ENCODE measurements around the gene NELL2.

NELL2 gene

GRCh38 chr12:44716711-44717110 is 159.4 kb downstream of the NELL2 start:
- H3K27me3 Mint-ChIP-seq (ENCODE audit: low read depth) = no peaks in the 10 kb centered on the region
- no peaks in the 10 kb centered on the region for H3K36me3 Mint-ChIP-seq (ENCODE audit: low read depth)
- no peaks in the 10 kb centered on the region for H3K4me1 Mint-ChIP-seq
- TF ChIP-seq CTCF (IDR thresholded peaks at IDR 0.05; ENCODE audit: unreplicated experiment in 3 of 3) = no peak
- no peak overlapping the region for H3K4me3 Mint-ChIP-seq
- no peak overlapping the region for H3K27ac Mint-ChIP-seq
- peaks cover under 1% of the 10 kb centered on the region for H3K9me3 Mint-ChIP-seq

GRCh38 chr12:44711736-44712135 is 164.4 kb downstream of the NELL2 start:
- H3K4me3 Mint-ChIP-seq = no peak overlapping the region
- H3K4me1 Mint-ChIP-seq = no peaks in the 10 kb centered on the region
- no peak for TF ChIP-seq CTCF (IDR thresholded peaks at IDR 0.05; ENCODE audit: unreplicated experiment in 3 of 3)
- H3K27me3 Mint-ChIP-seq (ENCODE audit: low read depth) = no peaks in the 10 kb centered on the region
- H3K9me3 Mint-ChIP-seq = no peaks in the 10 kb centered on the region
- H3K36me3 Mint-ChIP-seq (ENCODE audit: low read depth) = no peaks in the 10 kb centered on the region
- H3K27ac Mint-ChIP-seq = no peak overlapping the region

- Mint-ChIP-seq H3K9me3 (no peaks in the 10 kb centered on the region), H3K36me3 (ENCODE audit: low read depth) (no peaks in the 10 kb centered on the region), H3K4me1 (no peaks in the 10 kb centered on the region), H3K27me3 (ENCODE audit: low read depth) (no peaks in the 10 kb centered on the region), H3K27ac (no peak overlapping the region), H3K4me3 (no peak overlapping the region)
- no peak for TF ChIP-seq CTCF (IDR thresholded peaks at IDR 0.05; ENCODE audit: unreplicated experiment in 3 of 3)
These were observed 166.9 kb downstream of the NELL2 start for GRCh38 chr12:44709166-44709565.

GRCh38 chr12:44708218-44708617 is 167.9 kb downstream of the NELL2 start:
- Mint-ChIP-seq H3K27ac (no peak overlapping the region), H3K36me3 (ENCODE audit: low read depth) (no peaks in the 10 kb centered on the region), H3K4me1 (no peaks in the 10 kb centered on the region), H3K27me3 (ENCODE audit: low read depth) (no peaks in the 10 kb centered on the region), H3K4me3 (no peak overlapping the region), H3K9me3 (no peaks in the 10 kb centered on the region)
- no peak for TF ChIP-seq CTCF (IDR thresholded peaks at IDR 0.05; ENCODE audit: unreplicated experiment in 3 of 3)

- no peak overlapping the region for H3K4me3 Mint-ChIP-seq
- no peak overlapping the region for H3K27ac Mint-ChIP-seq
- TF ChIP-seq CTCF (IDR thresholded peaks at IDR 0.05; ENCODE audit: unreplicated experiment in 3 of 3) = no peak
- H3K36me3 Mint-ChIP-seq (ENCODE audit: low read depth) = no peaks in the 10 kb centered on the region
- H3K9me3 Mint-ChIP-seq = no peaks in the 10 kb centered on the region
- H3K4me1 Mint-ChIP-seq = no peaks in the 10 kb centered on the region
- no peaks in the 10 kb centered on the region for H3K27me3 Mint-ChIP-seq (ENCODE audit: low read depth)
These were observed 172.8 kb downstream of the NELL2 start for GRCh38 chr12:44703182-44703910.

GRCh38 chr12:44697511-44697910 is 178.6 kb downstream of the NELL2 start:
- no peaks in the 10 kb centered on the region for H3K27me3 Mint-ChIP-seq (ENCODE audit: low read depth)
- H3K4me1 Mint-ChIP-seq = no peaks in the 10 kb centered on the region
- H3K9me3 Mint-ChIP-seq = no peaks in the 10 kb centered on the region
- no peaks in the 10 kb centered on the region for H3K36me3 Mint-ChIP-seq (ENCODE audit: low read depth)
- TF ChIP-seq CTCF (IDR thresholded peaks at IDR 0.05; ENCODE audit: unreplicated experiment in 3 of 3) = no peak
- H3K4me3 Mint-ChIP-seq = no peak overlapping the region
- no peak overlapping the region for H3K27ac Mint-ChIP-seq

All from nephron (organoid).